Cardiac fibroblast (primary cell): ENCODE results near the gene CCNA2.
A peak's percentile ranks its signal among the peaks of the same experiment; 100 is the strongest.

Experiments
- DNase-seq, 2 donors: peaks; one replicate each; pipeline versions ENCODE4 v3.0.0 to v3.0.0-alpha.2; 2010; ENCODE audit warnings: low read depth in 2 of 2
- H3K4me3 ChIP-seq, 2 donors: replicated peaks in 1 of 2; 1 replicate in 1 of 2; 2 replicates in 1 of 2; pipeline ENCODE4 v1.5.1; 2011; ENCODE audit warnings: low read depth in 2 of 2, low read length in 2 of 2, mild to moderate bottlenecking in 2 of 2, moderate library complexity in 1 of 2
- TF ChIP-seq, protein P1 (sequence below): IDR thresholded peaks from one replicate; pipeline ENCODE4 v1.5.1; 2011; ENCODE audit warnings: low read depth, mild to moderate bottlenecking, low read length, inconsistent platforms

CCNA2 gene

DNA sequence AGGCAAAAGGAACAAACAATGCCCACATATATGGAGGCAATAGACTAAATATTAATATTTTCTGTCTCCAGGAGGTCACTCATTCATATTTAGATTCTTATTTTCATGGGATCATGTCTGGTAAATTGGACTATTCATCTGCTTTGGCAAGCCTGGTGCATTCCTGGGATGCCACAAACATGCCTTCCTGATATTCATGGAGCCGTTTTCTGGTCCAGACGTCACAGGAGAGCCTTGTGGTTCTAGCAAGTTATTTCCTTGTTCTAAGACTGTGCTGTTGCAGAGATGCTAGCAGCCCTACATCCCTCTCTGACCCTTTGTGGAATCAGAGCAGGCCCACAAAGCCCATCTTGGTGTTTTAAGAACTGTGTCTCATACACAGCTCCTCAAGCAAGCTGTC, 38.7 kb downstream of the CCNA2 start:
- no peak overlapping the region for H3K4me3 ChIP-seq
- peak; percentile 98 to 99 for DNase-seq
- TF ChIP-seq, protein P1, sequence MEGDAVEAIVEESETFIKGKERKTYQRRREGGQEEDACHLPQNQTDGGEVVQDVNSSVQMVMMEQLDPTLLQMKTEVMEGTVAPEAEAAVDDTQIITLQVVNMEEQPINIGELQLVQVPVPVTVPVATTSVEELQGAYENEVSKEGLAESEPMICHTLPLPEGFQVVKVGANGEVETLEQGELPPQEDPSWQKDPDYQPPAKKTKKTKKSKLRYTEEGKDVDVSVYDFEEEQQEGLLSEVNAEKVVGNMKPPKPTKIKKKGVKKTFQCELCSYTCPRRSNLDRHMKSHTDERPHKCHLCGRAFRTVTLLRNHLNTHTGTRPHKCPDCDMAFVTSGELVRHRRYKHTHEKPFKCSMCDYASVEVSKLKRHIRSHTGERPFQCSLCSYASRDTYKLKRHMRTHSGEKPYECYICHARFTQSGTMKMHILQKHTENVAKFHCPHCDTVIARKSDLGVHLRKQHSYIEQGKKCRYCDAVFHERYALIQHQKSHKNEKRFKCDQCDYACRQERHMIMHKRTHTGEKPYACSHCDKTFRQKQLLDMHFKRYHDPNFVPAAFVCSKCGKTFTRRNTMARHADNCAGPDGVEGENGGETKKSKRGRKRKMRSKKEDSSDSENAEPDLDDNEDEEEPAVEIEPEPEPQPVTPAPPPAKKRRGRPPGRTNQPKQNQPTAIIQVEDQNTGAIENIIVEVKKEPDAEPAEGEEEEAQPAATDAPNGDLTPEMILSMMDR = no peak

DNA sequence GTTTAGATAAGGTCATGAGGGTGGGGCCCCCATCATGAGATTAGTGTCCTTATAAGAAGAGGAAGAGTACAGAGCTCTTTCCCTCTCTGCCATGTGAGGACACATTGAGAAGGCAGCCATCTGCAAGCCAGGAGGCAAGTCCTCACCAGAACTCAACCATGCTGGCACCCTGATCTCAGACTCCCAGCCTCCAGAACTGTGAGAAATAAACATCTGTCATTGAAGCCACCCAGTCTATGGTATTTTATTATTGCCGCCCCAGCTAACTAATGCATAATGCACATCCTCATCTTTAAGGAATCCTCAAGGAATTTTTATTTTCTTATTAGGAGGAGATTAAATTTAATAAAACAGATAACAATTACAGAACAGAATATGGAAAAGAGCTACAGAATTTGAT, 39.3 kb downstream of the CCNA2 start:
- TF ChIP-seq, protein P1 = no peak
- DNase-seq = peak in 1 of 2 donors; percentile 38
- no peak overlapping the region for H3K4me3 ChIP-seq

DNA sequence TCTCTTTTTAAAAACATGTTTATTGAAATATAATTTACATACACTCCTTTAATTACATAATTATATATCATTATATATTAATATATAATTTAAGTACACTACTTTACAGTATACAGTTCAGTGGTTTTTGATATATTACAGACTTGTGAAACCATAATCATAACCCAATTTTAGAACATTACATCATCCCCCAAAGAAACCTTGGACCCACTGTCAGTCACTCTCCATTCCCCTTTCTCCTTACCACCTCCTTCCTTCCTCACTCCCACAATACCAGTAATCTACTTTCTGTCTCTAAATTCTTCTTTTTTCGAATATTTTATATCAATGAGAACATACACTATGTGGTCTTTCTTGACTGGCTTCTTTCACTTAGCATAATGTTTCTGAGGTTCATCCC, 40.5 kb downstream of the CCNA2 start:
- no peak overlapping the region for H3K4me3 ChIP-seq
- TF ChIP-seq, protein P1 = no peak
- DNase-seq = no peak

DNA sequence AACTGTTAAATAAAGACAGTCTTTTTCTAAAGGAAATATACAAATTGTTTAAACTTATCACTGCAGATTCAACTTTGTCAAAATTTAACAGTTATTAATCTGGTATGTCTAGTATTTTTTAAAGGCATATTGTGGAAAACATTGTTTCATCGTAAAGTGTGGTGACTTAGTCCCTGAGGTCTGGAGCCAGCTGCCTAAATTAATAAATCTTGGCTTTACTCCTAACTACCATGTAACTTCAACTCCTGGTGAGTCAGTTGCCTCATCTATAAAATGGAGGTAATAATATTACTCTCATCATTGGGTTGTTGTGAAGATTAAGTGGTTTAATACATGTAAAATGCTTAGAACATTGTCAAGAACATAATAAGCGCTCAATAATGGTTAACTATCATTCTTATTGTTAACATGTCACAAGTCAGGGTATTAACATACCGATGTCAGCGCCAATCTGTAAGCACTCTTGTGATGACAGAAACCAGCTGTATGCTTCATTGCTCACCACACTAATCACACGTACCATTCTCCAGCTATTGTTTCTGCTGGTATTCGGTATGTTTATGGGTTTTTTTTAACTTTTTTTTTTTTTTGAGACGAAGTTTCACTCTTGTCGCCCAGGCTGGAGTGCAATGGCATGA, 44.6 kb downstream of the CCNA2 start:
- peak; percentile 88 to 89 for DNase-seq
- H3K4me3 ChIP-seq = no peak overlapping the region
- TF ChIP-seq, protein P1 = no peak

DNA sequence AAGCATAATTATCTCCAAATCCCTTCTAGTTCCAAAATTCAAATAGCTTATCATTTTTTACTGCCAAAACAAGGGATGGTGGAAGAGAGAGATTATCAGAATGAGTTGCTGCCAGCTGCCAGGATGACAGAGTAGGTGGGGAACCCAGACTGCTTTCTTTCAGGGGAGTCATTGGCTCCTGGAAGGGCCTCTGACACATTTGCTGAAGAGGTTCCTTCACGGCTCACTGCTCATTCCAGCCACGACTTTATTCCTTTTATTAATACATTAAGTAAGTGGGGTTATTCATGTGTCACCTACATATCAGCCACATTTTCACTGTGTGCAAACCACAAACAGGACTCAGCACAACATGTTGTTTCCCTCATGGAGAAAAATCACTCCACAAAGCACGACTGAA, 46.1 kb downstream of the CCNA2 start:
- H3K4me3 ChIP-seq = no peak overlapping the region
- TF ChIP-seq, protein P1 = no peak
- DNase-seq = no peak

DNA sequence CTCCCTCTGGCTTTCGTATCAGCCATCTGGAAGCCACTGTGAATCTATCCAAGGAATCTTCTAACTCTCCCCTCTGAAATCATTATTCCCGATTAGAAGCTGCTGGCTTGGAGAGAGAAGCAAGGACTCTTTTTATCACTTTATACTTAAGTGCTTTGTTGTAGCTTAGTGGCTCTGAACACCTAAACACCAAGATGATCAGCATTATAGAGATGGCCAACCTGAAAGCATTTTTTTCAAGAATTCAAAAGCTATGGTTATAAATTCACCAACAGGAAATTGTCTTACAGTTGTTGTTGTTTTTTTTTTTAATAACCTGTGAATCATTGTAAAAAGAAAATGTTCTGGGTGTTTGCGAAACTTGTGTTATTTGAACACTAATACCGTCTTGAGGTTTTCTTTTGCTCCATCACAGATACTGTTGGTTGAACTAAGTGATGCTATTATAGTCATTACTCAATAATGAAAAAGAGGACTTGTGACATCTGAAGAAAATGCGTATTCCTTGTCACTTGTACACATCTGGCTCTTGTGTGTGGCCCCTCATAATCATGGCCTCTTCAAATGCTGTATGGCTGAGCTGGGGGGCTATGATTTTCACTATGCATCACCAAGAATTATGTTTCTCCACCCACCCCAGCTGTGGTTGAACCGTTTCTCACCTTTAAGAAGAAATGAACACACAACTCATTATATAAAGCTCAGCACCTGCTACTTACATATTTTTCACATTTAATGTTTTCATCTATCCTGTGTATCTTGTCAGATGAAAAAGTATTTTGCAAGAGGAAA, 46.9 kb downstream of the CCNA2 start:
- TF ChIP-seq, protein P1 = no peak
- H3K4me3 ChIP-seq = no peak overlapping the region
- peak in 1 of 2 donors; percentile 64 for DNase-seq

DNA sequence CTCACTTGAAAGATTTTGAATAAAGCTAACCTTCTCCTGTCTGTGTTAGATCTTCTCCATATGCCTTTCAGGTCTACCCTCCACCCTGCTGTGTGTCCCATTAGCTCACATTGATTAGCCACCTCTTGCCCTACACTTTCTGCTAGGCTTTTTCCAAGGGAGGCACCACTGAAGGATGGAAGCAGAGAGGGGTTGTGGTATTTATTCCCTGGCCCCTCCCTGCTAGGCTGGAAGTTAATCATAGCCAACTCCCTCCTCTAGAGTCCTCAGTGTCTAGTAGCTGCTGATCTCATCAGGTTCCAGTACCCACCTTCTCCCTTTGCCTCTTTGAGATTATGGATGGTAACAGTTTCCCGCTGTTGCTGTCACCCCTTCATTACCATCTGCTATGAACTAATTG, 49.8 kb downstream of the CCNA2 start:
- TF ChIP-seq, protein P1 = no peak
- no peak for DNase-seq
- no peak overlapping the region for H3K4me3 ChIP-seq
